ENCODE data around the gene TET1. TPM values are rescaled to one million over a fixed set of nuclear protein-coding genes. Genes with fewer than 3 reads are reported as not detected.

TET1 gene
- total and polyA plus RNA-seq, 7 donors, result 0.04 to 1.8 (median 0.66) TPM

DNA sequence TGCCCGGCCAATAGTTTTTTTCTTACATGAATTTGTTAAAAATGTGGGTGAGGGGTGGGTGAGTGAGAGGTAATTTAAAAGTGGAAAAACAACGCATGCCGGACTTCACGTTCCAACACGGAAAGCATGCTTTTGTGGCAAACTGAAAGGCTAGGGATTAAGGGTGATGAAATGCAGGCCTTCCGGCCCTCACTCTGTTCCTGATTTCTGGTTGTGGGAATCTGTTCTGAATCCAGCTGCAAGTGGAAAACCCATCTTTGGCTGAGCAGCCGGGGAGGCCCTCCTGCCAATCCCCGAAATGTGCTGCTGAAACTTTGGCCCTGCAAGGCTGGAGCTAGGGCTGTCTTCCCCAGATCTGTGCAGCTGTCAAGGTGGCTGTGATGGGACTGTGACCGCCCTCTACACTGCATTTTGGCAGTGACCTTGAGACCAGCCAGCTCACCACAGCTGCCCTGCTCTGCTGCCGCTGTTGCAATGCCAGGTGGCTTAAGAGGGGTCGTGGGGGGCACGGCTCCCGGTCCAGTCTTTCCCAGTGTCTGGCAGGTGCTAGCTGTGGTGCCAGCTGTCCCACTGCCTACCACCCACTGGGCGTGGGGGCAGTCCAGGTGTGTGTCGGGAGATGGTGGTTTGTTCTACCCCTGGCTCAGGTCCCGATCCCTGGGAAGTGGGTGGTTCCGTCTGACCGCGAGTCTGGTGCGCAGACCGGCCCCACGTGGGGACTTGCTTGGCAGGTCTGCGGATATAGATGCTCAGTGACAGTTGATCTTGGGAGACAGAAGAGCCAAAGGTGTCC is 39.0 kb downstream of the TET1 start:
- H3K27ac ChIP-seq, result peak overlapping the region; percentile 68
- no peaks in the 10 kb centered on the region for H3K9me3 ChIP-seq
- H3K4me1 ChIP-seq, result peaks cover 26% of the 10 kb centered on the region
- TF ChIP-seq, protein P1, sequence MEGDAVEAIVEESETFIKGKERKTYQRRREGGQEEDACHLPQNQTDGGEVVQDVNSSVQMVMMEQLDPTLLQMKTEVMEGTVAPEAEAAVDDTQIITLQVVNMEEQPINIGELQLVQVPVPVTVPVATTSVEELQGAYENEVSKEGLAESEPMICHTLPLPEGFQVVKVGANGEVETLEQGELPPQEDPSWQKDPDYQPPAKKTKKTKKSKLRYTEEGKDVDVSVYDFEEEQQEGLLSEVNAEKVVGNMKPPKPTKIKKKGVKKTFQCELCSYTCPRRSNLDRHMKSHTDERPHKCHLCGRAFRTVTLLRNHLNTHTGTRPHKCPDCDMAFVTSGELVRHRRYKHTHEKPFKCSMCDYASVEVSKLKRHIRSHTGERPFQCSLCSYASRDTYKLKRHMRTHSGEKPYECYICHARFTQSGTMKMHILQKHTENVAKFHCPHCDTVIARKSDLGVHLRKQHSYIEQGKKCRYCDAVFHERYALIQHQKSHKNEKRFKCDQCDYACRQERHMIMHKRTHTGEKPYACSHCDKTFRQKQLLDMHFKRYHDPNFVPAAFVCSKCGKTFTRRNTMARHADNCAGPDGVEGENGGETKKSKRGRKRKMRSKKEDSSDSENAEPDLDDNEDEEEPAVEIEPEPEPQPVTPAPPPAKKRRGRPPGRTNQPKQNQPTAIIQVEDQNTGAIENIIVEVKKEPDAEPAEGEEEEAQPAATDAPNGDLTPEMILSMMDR (IDR thresholded peaks at IDR 0.05), result no peak
- peak; percentile 32 to 65 for DNase-seq
- 21 to 25% (median 23%) methylated on average over 23 of the region's 23 CpGs for WGBS, 3 donors
- H3K27me3 ChIP-seq (ENCODE audit: insufficient read depth in 3 of 3, low read length in 2 of 3), result no peaks in the 10 kb centered on the region
- ATAC-seq, result peak; percentile 64 to 79 (median 72)
- intact Hi-C loops (cut with DNase I), result no loop called here
- H3K36me3 ChIP-seq (ENCODE audit: insufficient read depth in 1 of 2, low read depth in 1 of 2), result no peaks in the 10 kb centered on the region
- peak overlapping the region; percentile 76 for H3K4me3 ChIP-seq

DNA sequence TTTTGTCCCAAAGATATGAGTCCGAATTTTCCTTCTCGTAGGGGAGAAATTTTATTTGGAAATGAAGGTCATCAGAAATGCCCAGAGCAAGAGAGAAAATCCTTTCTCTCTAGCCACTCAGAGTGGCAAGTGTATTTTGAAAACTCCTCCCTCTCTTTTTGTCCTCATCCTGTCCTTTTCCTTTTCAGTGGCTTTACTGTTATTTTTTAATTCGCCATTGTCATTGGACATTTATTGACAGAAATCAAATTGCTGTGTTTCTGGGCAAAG is 39.6 kb downstream of the TET1 start:
- H3K4me3 ChIP-seq, result peak overlapping the region; percentile 76
- H3K27ac ChIP-seq, result peak overlapping the region; percentile 68
- peak in 1 of 4 donors; percentile 4 for ATAC-seq
- intact Hi-C loops (cut with DNase I), result loop anchor here in 1 of 2 donors (5.0 kb wide), 1 partner anchor 37 kb away; the partner anchor contains the start of gene TET1
- TF ChIP-seq, protein P1 (IDR thresholded peaks at IDR 0.05), result no peak
- DNase-seq, result no peak
- 2 to 7% (median 3%) methylated on average over 3 of the region's 3 CpGs for WGBS, 3 donors
- no peaks in the 10 kb centered on the region for H3K9me3 ChIP-seq
- H3K36me3 ChIP-seq (ENCODE audit: insufficient read depth in 1 of 2, low read depth in 1 of 2), result no peaks in the 10 kb centered on the region
- no peaks in the 10 kb centered on the region for H3K27me3 ChIP-seq (ENCODE audit: insufficient read depth in 3 of 3, low read length in 2 of 3)
- peaks cover 26% of the 10 kb centered on the region for H3K4me1 ChIP-seq

DNA sequence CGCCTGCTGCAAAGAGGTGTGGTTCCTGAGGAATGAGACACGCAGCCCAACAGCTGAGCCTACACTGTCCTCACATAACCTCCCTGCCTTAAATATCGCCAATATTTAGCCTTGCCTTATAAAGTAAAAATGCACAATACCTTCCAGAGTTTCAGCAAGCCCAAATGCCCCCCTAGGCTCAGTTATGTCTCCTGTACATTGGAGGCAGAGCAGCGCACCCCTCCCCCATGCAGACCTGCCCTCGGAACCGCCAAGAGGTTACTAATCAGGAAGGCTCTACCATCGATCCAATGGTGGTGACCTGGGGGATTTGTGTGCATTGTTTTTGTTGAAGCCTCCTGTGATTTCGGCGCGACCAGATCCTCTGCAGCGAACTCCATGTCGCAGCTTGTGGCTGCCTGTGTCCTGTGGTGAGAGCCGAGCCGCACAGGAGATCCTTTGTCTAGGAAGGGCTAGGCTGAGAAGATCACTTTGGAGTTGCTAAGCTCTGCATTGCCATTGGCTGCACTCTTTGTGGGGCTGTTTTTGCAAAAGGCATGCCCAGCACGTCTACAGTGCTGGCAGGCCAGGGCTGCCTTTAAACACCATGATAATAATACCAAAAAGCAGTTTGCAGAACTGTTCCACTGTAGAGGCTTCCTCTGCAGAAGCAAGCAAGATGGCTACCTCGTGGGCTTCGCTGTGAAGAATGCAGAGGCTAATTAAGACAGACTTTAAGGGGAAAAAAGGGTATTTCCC is 40.1 kb downstream of the TET1 start:
- TF ChIP-seq, protein P1 (IDR thresholded peaks at IDR 0.05), result no peak
- 1% methylated on average over 17 of the region's 17 CpGs for WGBS, 3 donors
- DNase-seq (peak; percentile 38 to 55), ATAC-seq (peak; percentile 78 to 87 (median 84))
- H3K4me1 ChIP-seq, result peaks cover 26% of the 10 kb centered on the region
- intact Hi-C loops (cut with DNase I), result loop anchor here in 1 of 2 donors (5.0 kb wide), 1 partner anchor 38 kb away; the partner anchor contains the start of gene TET1
- peak overlapping the region; percentile 76 for H3K4me3 ChIP-seq
- H3K27me3 ChIP-seq (ENCODE audit: insufficient read depth in 3 of 3, low read length in 2 of 3), result no peaks in the 10 kb centered on the region
- peak overlapping the region; percentile 68 for H3K27ac ChIP-seq
- no peaks in the 10 kb centered on the region for H3K9me3 ChIP-seq
- H3K36me3 ChIP-seq (ENCODE audit: insufficient read depth in 1 of 2, low read depth in 1 of 2), result no peaks in the 10 kb centered on the region

DNA sequence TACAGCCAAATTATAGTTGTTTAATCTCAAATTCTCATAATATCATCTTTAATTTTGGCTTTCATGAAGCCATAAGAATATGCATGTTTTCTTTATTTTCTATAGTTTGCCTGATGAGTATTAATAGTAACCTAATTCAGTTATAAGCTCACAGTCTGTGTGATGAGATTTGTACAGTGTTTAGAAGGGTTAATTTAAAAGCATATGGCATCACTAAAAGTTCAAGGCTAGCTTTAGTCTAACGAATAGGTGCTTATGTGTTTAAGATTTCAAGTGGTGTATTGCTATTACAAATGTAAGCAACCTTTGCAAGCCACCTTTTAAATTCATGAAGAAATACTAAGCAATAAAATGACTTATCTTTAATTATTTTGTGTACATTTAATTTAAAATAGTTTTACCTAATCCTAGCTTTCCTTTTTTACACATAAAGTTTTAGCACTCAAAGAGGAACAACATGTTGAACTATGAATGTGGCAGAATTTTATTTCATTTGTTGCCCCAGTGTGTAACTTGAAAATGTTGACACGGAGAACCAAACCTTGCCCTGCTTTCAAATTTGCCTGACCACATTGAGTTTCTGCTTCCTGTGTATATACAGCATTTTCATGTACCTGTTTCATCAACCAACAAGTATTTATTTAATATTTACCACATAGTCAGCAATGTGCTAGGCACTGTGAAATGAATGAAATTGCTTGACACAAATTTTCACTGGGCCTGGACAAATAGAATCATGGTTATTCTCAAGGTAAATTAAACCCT is 41.5 kb downstream of the TET1 start:
- intact Hi-C loops (cut with DNase I), result loop anchor here in 1 of 2 donors (5.0 kb wide), 1 partner anchor 39 kb away; the partner anchor contains the start of gene TET1
- TF ChIP-seq, protein P1 (IDR thresholded peaks at IDR 0.05), result no peak
- Histone ChIP-seq H3K9me3 (no peaks in the 10 kb centered on the region), H3K36me3 (ENCODE audit: insufficient read depth in 1 of 2, low read depth in 1 of 2) (no peaks in the 10 kb centered on the region), H3K4me1 (peaks cover 26% of the 10 kb centered on the region), H3K4me3 (peak overlapping the region; percentile 76), H3K27me3 (ENCODE audit: insufficient read depth in 3 of 3, low read length in 2 of 3) (no peaks in the 10 kb centered on the region), H3K27ac (no peak overlapping the region)
- DNase-seq (no peak), ATAC-seq (no peak)
- whole genome bisulfite sequencing, 3 donors, result 25 to 41% (median 31%) methylated on average over 2 of the region's 2 CpGs
